Cardiac fibroblast (primary cell): ENCODE results near the gene DDR2.
A peak's percentile ranks its signal among the peaks of the same experiment; 100 is the strongest.

Source experiments
- DNase-seq, 2 donors: peaks; one replicate each; pipeline versions ENCODE4 v3.0.0 to v3.0.0-alpha.2; 2010; ENCODE audit warnings: low read depth in 2 of 2
- H3K4me3 ChIP-seq, 2 donors: replicated peaks in 1 of 2; 1 replicate in 1 of 2; 2 replicates in 1 of 2; pipeline ENCODE4 v1.5.1; 2011; ENCODE audit warnings: low read depth in 2 of 2, low read length in 2 of 2, mild to moderate bottlenecking in 2 of 2, moderate library complexity in 1 of 2
- CTCF ChIP-seq: IDR thresholded peaks from one replicate; pipeline ENCODE4 v1.5.1; 2011; ENCODE audit warnings: low read depth, mild to moderate bottlenecking, low read length, inconsistent platforms

The DDR2 gene

GRCh38 chr1:162682013-162682419 is 49.8 kb downstream of the DDR2 start:
- no peak for TF ChIP-seq CTCF
- peak; percentile 39 to 53 for DNase-seq
- no peak overlapping the region for H3K4me3 ChIP-seq

GRCh38 chr1:162687870-162688269 is 55.6 kb downstream of the DDR2 start:
- H3K4me3 ChIP-seq, result no peak overlapping the region
- peak in 1 of 2 donors; percentile 50 for DNase-seq
- no peak for TF ChIP-seq CTCF

GRCh38 chr1:162688521-162688920 is 56.3 kb downstream of the DDR2 start:
- no peak for TF ChIP-seq CTCF
- H3K4me3 ChIP-seq, result no peak overlapping the region
- peak in 1 of 2 donors; percentile 41 for DNase-seq

GRCh38 chr1:162688931-162689330 is 56.7 kb downstream of the DDR2 start:
- H3K4me3 ChIP-seq, result no peak overlapping the region

GRCh38 chr1:162689745-162690671 is 57.7 kb downstream of the DDR2 start:
- no peak overlapping the region for H3K4me3 ChIP-seq
- peak in 1 of 2 donors; percentile 60 for DNase-seq
- no peak for TF ChIP-seq CTCF

More at GRCh38 chr1:162688931-162689330, 56.7 kb downstream of the DDR2 start:
- TF ChIP-seq CTCF, result no peak
- no peak for DNase-seq

GRCh38 chr1:162690672-162691434 is 58.6 kb downstream of the DDR2 start:
- peak; percentile 88 to 96 for DNase-seq
- no peak for TF ChIP-seq CTCF
- H3K4me3 ChIP-seq, result no peak overlapping the region
